GM18870 (cell line): ENCODE results near the gene EMILIN2.
"Not testable (repeated sequence)": the region's sequence is repeated elsewhere in the genome, so short reads cannot be mapped to it uniquely, and the experiment has no call there.

Experiments used
- ATAC-seq: cut with Tn5 transposase; IDR thresholded peaks from one replicate; pipeline ENCODE4 v1.9.1; 2021; ENCODE audit warnings: moderate library complexity; ENCODE audit not compliant: unreplicated experiment

EMILIN2 gene

GRCh38 chr18:2914185-2914880 is 67.5 kb downstream of the EMILIN2 start:
- ATAC-seq, result no peak

GRCh38 chr18:2914881-2915240 is 68.1 kb downstream of the EMILIN2 start:
- no peak for ATAC-seq

DNA sequence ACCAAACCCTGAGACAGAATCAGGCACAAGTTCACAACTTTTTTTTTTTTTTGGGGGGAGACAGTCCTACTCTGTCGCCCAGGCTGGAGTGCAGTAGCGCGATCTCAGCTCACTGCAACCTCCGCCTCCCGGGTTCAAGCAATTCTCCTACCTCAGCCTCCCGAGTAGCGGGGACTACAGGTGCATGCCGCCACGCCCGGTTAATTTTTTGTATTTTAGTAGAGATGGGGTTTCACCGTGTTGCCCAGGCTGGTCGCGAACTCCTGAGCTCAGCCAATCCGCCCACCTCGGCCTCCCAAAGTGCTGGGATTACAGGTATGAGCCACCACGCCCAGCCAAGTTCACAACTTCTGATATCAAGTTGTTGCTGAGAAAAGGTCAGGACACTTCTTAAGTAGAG is 68.7 kb downstream of the EMILIN2 start:
- ATAC-seq, result not testable (repeated sequence)

DNA sequence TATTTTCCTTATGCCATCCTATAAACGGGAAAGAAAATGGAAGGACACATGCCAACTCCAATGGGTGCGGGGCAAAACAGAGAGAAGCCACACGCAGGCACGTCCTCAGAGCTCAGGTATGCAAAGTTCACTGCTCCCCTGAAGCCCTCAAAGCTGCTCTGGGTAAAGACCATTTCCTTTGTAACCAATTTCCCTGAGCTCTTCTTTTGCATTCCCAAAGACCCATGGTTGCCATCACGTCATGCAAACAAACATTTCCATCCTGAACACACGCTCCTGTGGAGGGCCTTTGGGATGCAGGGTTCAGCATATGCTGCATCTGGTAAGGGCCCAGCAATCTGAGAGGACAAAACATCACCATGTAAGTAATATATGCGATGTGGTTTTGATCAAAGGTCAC is 69.4 kb downstream of the EMILIN2 start:
- ATAC-seq, result no peak

GRCh38 chr18:2917259-2918047 is 70.6 kb downstream of the EMILIN2 start:
- no peak for ATAC-seq

GRCh38 chr18:2918761-2919550 is 72.2 kb downstream of the EMILIN2 start:
- no peak for ATAC-seq

DNA sequence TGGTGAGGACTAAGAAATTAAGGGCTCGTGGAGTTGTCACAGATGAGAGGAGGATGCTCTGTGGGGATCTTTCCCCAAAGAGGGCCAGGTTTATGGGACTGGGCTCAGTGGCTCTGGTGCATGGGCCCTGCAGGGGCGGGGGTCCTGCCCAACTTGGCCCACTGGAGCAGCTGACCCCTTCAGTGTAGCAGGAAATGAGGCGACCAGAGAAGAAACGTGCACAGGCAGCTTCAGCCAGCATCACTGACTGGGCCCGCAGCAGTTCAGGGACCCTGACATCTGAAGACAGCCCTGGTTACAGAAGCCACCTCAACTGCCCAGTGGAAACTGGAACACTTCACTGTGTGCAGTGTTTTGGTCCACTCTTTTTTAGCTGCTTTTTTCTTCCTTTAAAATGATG is 72.8 kb downstream of the EMILIN2 start:
- no peak for ATAC-seq

- no peak for ATAC-seq
These were observed 73.2 kb downstream of the EMILIN2 start for GRCh38 chr18:2920027-2920426.

DNA sequence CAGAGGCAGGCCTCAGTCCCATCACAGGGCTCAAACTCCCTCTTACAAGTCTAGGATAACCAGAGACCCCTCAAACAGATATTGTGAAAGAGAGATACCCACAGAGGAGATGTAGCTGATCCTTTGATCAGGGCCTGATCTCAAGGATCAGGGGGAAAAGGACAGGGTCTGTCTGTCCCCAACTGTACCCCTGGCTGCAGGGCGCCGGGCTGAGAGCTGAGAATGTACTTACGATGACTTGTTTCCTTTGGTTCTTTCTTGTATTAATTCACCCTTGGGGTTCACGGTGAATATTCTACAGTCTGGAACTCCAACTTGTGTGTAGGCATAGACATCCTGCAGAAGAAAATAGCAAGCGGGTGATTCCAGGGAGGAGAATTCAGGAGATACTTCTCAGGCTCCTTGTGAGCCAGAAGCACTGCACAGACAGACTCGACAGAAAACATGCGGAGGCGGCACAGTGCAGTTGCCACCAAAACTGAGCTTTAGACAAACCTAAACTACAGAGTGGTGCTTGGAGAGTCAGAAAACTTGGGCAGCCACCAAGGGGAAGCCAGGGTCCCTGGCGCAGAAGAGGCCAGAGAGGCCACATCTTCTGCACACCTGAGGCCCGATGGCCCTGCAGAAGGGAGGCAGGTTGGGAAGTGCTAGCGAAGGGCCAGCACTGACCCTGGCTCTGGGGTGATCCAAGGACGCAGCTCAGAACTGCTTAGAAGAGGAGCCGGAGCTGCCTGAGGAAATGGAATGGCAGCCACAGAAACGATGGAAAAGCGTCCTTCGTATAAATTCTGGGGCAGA is 73.9 kb downstream of the EMILIN2 start:
- no peak for ATAC-seq

- ATAC-seq, result no peak
These were observed 75.0 kb downstream of the EMILIN2 start for GRCh38 chr18:2921778-2922177.

GRCh38 chr18:2923464-2923863 is 76.7 kb downstream of the EMILIN2 start:
- no peak for ATAC-seq

DNA sequence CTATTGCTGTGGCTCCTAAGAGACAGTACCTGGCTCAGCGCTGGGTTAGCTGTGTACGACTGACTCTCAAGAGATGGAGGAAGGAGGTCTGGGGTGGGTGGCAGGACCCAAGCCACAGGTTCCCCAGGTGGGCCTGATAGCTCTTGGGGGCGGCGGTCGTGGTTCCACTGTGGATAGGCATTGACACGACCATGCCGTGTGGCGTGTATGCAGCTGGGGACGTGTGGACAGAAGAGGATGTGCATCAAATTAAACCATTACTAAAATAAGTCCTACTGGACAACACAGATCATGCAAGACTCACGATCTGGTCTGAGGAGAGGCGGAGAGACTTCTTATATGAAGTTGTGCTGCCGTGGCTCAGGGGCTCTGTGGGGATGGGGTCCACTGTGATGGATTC is 78.1 kb downstream of the EMILIN2 start:
- ATAC-seq, result no peak

DNA sequence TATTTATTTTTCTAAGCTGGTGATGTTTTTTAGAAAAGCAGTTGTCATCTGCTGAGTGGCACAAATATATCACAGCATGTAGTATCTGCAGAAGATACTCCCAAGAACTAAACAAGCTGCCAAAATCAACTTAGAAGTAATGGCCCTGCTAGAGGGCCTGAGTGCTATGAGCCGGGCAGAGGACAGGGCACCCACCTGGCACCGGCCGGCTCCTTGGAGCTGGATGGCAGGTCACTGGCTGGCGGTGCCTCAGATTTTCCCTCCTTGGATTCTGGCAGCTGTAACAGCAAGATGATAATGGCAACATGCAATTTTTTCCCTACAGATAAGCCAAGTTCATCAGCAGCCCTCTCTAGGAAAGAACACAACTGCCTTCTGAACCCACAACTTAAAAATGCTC is 79.7 kb downstream of the EMILIN2 start:
- ATAC-seq, result no peak

DNA sequence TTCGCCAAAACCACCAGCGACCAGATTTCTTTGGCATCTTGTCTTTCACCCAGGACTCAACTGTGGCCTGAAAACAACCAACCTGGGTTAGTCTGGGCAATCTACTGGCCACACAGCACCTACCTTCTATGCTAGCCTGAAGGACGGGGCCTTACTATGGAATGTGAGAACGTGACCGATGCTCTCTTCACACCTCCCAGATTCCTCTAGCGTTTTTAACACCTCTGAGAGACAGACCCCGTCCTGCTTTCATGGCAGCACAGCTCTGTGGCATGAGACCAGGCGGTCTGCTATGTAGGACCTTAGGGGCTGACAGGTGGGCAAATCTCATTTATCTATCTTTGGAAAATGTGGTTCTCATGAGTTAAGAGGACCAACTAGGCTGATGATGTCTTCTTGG is 80.9 kb downstream of the EMILIN2 start:
- no peak for ATAC-seq

- ATAC-seq, result no peak
These were observed 85.7 kb downstream of the EMILIN2 start for GRCh38 chr18:2932247-2933181.

- ATAC-seq, result no peak
These were observed 87.2 kb downstream of the EMILIN2 start for GRCh38 chr18:2933995-2934394.

DNA sequence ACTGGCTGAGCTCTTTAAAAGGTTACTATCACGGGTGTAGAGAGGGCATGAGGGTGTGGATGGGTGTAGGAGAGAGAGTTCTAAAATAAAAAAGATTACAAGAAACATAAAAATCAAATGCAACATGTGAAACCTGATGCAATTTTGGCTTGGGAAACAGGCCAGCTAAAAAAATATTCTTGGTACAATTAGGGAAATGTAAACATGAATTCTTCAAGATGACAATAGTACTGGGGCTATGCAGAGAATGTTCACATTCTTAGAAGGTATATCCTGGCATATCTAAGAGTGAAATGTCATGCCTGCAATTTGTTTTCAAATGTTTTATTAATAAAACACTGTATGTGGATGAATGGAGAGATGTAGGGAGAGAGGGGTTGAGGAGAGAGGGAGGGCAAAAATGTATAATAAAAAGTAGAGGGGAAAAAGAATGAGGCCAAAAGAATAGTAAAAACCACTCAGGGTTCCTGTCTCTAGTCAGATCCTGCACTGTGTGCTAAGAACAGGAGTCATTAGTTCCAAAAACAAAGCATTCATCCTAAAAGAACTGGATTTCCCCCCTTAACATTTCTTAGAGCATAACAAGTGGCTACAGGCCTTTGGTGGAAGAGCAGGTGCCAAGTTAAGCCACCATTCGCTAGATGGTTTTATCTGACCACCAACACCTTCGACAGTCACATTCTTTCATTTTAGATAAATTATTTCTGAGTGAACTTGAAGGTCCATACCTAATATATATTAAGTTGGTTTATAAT is 88.8 kb downstream of the EMILIN2 start:
- no peak for ATAC-seq

DNA sequence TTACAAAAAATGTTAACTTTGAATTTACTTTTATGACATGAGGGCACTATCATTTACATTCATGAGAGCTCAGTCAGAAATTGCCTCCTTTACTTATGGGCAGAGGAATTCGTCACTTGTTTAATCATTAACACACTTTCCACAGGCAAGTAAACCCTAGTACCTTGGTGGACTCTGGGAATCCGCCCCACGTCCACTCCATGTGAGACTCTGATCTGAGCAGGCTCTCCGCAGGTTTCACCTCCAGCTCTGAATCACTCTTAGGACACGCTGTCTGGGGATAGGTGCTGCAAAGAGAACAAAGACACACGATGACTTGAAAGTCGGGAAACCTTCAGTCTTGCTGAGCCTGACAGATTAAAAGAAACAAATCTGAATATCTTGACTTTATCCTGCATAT is 92.5 kb downstream of the EMILIN2 start:
- ATAC-seq, result no peak

GRCh38 chr18:2948038-2948437 is 101.2 kb downstream of the EMILIN2 start:
- no peak for ATAC-seq
